Keratinocyte (primary cell): ENCODE data around the gene PPP2R5C. TPM values are rescaled to one million over a fixed set of nuclear protein-coding genes. Genes with fewer than 3 reads are reported as not detected.

Experiments
- DNase-seq: peaks from one replicate; pipeline ENCODE4 v3.0.0-alpha.2; 2011; ENCODE audit warnings: low read depth, missing footprints, low spot score
- FAIRE-seq: peaks from 2 replicates; lab custom pipeline; 2011; peaks lifted over from hg19 to GRCh38; lab: Jason Lieb, UNC
- H2AFZ ChIP-seq: 2 replicates; pipeline ENCODE4 v1.6.0; 2012; ENCODE audit warnings: low read length, control low read depth, inconsistent platforms; ENCODE audit not compliant: control insufficient read depth
- H3K27ac ChIP-seq: 2 replicates; pipeline ENCODE4 v1.5.1; 2011; ENCODE audit warnings: low read length; ENCODE audit not compliant: control insufficient read depth, insufficient read depth
- H3K27me3 ChIP-seq: 3 replicates; pipeline ENCODE4 v1.6.0; 2011; ENCODE audit warnings: low read length; ENCODE audit not compliant: control insufficient read depth, insufficient read depth; ENCODE audit errors: extremely low read depth
- H3K36me3 ChIP-seq, 2 experiments: 2 replicates in 1 of 2; 3 replicates in 1 of 2; pipeline ENCODE4 v1.5.1; 2011; ENCODE audit warnings: low read length in 2 of 2, mild to moderate bottlenecking in 1 of 2; ENCODE audit not compliant: control insufficient read depth in 2 of 2, insufficient read depth in 2 of 2; ENCODE audit errors: extremely low read depth in 1 of 2
- H3K4me1 ChIP-seq: 3 replicates; pipeline ENCODE4 v1.5.1; 2011; ENCODE audit warnings: low read length; ENCODE audit not compliant: control insufficient read depth, insufficient read depth; ENCODE audit errors: extremely low read depth
- H3K4me2 ChIP-seq: 3 replicates; pipeline ENCODE4 v1.6.0; 2011; ENCODE audit warnings: low read depth, low read length; ENCODE audit not compliant: control insufficient read depth, insufficient read depth; ENCODE audit errors: extremely low read depth
- H3K4me3 ChIP-seq, 3 experiments: fragments of 200-600 bp in 1 of 3; sonication (generic) in 1 of 3; 2 replicates in 2 of 3; 3 replicates in 1 of 3; pipeline ENCODE4 v1.5.1; 2011 to 2016; ENCODE audit warnings: low read length in 3 of 3, mild to moderate bottlenecking in 3 of 3, control low read depth in 2 of 3, inconsistent platforms in 1 of 3, low read depth in 1 of 3, mixed read lengths in 1 of 3, mixed run types in 1 of 3, moderate library complexity in 1 of 3; ENCODE audit not compliant: control insufficient read depth in 2 of 3, insufficient read depth in 2 of 3; ENCODE audit errors: extremely low read depth in 1 of 3
- H3K79me2 ChIP-seq: 2 replicates; pipeline ENCODE4 v1.6.0; 2012; ENCODE audit warnings: low read length; ENCODE audit not compliant: control insufficient read depth, insufficient read depth
- H3K9ac ChIP-seq: 3 replicates; pipeline ENCODE4 v1.6.0; 2011; ENCODE audit warnings: low read length; ENCODE audit not compliant: control insufficient read depth, insufficient read depth; ENCODE audit errors: extremely low read depth
- H3K9me1 ChIP-seq: 3 replicates; pipeline ENCODE4 v1.6.0; 2011; ENCODE audit warnings: low read length; ENCODE audit not compliant: control insufficient read depth, insufficient read depth; ENCODE audit errors: extremely low read depth
- H3K9me3 ChIP-seq: 2 replicates; pipeline ENCODE4 v1.5.1; 2012; ENCODE audit warnings: low read depth, low read length; ENCODE audit not compliant: control insufficient read depth
- H4K20me1 ChIP-seq: 3 replicates; pipeline ENCODE4 v1.6.0; 2011; ENCODE audit warnings: low read length; ENCODE audit not compliant: control insufficient read depth, insufficient read depth; ENCODE audit errors: extremely low read depth
- EZH2 ChIP-seq: IDR thresholded peaks from one replicate; pipeline ENCODE4 v1.6.1; 2012; ENCODE audit warnings: inconsistent platforms, mild to moderate bottlenecking, low read length, moderate library complexity
- dilution Hi-C: fragments of 300-500 bp; cut with MboI; formaldehyde crosslinking; loops from one replicate; pipeline ENCODE4 v1.7.0; 2020; ENCODE audit warnings: low sequenced_read_pairs; ENCODE audit not compliant: extremely low pct_ligation_motif_present
- polyA plus RNA-seq, 5 experiments: library from polyadenylated mRNA; depleted of rRNA in 3 of 5; stranded (reverse) in 3 of 5; stranded (forward) in 1 of 5; unstranded in 1 of 5; fragments of >200 nt; gene quantifications; 1 replicate in 1 of 5; 2 replicates in 3 of 5; 3 replicates in 1 of 5; pipeline versions ENCODE4 v1.2.1 to v1.2.3, GENCODE V29; 2011 to 2012; ENCODE audit warnings: missing spikeins in 2 of 5, low read depth in 1 of 5, low replicate concordance in 1 of 5
- TF ChIP-seq, protein P1 (sequence below), 3 experiments: IDR thresholded peaks in 1 of 3; conservative IDR thresholded peaks in 1 of 3; optimal IDR thresholded peaks in 1 of 3; 2 replicates in 2 of 3; 3 replicates in 1 of 3; pipeline versions ENCODE3 to v1.5.1; 2011; ENCODE audit warnings: low read length in 3 of 3, mild to moderate bottlenecking in 3 of 3, moderate library complexity in 2 of 3, control low read depth in 1 of 3, inconsistent platforms in 1 of 3; ENCODE audit not compliant: insufficient read depth in 2 of 3; ENCODE audit errors: extremely low read depth in 1 of 3

PPP2R5C gene
- polyA plus RNA-seq, 1 donor (not counting 4 experiments of a cell fraction or from before 2014, with no cell fraction given), result 105 TPM

DNA sequence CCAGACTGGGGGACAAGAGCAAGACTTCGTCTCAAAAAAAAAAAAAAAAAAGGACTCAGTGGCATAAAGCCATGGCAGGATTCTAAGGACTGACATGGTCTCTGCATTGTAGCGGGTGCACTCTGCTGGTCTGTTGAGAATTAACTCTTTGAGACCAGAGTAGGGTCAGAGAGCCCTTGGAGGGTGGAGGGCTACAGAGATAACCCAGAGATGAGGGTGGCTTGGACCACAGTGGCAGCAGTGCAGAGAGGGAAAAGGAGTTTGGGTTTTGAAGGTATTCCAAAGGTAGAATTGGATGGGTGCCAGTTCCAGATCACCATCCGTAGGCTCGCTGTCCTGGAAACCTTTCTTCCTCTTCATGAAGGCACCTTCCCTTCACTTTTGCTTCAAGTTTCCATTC, 188.6 kb downstream of the PPP2R5C start:
- Histone ChIP-seq H2AFZ (no peak overlapping the region), H3K9ac (no peak overlapping the region), H3K4me2 (no peak overlapping the region), H3K36me3 (peaks cover 0 to 4% of the 10 kb centered on the region in 2 experiments), H4K20me1 (no peaks in the 10 kb centered on the region), H3K27me3 (no peaks in the 10 kb centered on the region), H3K79me2 (peaks cover 14% of the 10 kb centered on the region), H3K9me1 (no peaks in the 10 kb centered on the region), H3K27ac (no peak overlapping the region), H3K4me1 (peaks cover 6% of the 10 kb centered on the region), H3K9me3 (no peaks in the 10 kb centered on the region), H3K4me3 (no peak overlapping the region)
- TF ChIP-seq, protein P1, sequence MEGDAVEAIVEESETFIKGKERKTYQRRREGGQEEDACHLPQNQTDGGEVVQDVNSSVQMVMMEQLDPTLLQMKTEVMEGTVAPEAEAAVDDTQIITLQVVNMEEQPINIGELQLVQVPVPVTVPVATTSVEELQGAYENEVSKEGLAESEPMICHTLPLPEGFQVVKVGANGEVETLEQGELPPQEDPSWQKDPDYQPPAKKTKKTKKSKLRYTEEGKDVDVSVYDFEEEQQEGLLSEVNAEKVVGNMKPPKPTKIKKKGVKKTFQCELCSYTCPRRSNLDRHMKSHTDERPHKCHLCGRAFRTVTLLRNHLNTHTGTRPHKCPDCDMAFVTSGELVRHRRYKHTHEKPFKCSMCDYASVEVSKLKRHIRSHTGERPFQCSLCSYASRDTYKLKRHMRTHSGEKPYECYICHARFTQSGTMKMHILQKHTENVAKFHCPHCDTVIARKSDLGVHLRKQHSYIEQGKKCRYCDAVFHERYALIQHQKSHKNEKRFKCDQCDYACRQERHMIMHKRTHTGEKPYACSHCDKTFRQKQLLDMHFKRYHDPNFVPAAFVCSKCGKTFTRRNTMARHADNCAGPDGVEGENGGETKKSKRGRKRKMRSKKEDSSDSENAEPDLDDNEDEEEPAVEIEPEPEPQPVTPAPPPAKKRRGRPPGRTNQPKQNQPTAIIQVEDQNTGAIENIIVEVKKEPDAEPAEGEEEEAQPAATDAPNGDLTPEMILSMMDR (optimal IDR thresholded peaks at IDR 0.05 in 1 of 3, IDR thresholded peaks at IDR 0.05 in 1 of 3, conservative IDR thresholded peaks at IDR 0.05 in 1 of 3; ENCODE audit: extremely low read depth in 1 of 3, insufficient read depth in 2 of 3, low read length in 3 of 3), result no peak
- TF ChIP-seq EZH2, result no peak
- DNase-seq, result no peak
- dilution Hi-C loops, result no loop called here
- no peak for FAIRE-seq

- no peak overlapping the region for H3K27ac ChIP-seq
- peak overlapping the region; percentile 9 for H3K9ac ChIP-seq
- no peak overlapping the region for H3K4me3 ChIP-seq
- H4K20me1 ChIP-seq, result no peaks in the 10 kb centered on the region
- no peaks in the 10 kb centered on the region for H3K9me3 ChIP-seq
- no peak overlapping the region for H2AFZ ChIP-seq
- no peaks in the 10 kb centered on the region for H3K27me3 ChIP-seq
- FAIRE-seq (no peak), DNase-seq (no peak)
- H3K4me2 ChIP-seq, result no peak overlapping the region
- H3K79me2 ChIP-seq, result peaks cover 14% of the 10 kb centered on the region
- dilution Hi-C loops, result no loop called here
- peaks cover 6% of the 10 kb centered on the region for H3K4me1 ChIP-seq
- peaks cover 0 to 4% of the 10 kb centered on the region in 2 experiments for H3K36me3 ChIP-seq
- TF ChIP-seq, protein P1 (optimal IDR thresholded peaks at IDR 0.05 in 1 of 3, IDR thresholded peaks at IDR 0.05 in 1 of 3, conservative IDR thresholded peaks at IDR 0.05 in 1 of 3; ENCODE audit: extremely low read depth in 1 of 3, insufficient read depth in 2 of 3, low read length in 3 of 3), result no peak
- TF ChIP-seq EZH2, result no peak
- H3K9me1 ChIP-seq, result no peaks in the 10 kb centered on the region
These were observed 189.2 kb downstream of the PPP2R5C start for GRCh38 chr14:101950516-101951215.
